HG03175 (cell line): ENCODE results near the gene C3orf62.

Source experiments
- ATAC-seq: cut with Tn5 transposase; IDR thresholded peaks from one replicate; pipeline ENCODE4 v1.9.1; 2021; ENCODE audit warnings: mild to moderate bottlenecking, moderate library complexity; ENCODE audit not compliant: unreplicated experiment

The C3orf62 gene

DNA sequence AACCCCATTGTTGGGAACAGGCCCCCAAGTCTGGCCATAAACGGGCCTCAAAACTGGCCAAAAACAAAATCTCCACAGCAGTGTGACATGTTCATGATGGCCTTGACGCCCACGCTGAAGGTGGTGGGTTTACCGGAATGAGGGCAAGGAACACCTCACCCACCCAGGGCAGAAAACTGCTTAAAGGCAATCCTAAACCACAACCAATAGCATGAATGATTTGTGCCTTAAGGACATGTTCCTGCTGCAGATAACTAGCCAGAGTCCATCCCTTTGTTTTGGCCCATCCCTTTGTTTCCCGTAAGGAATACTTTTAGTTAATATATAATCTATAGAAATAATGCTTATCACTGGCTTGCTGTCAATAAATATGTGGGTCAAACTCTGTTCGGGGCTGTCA, 57.9 kb downstream of the C3orf62 start:
- no peak for ATAC-seq
